ENCODE measurements around the gene CERS6. TPM values are rescaled to one million over a fixed set of nuclear protein-coding genes. Genes with fewer than 3 reads are reported as not detected.

CERS6 gene
- total and polyA plus RNA-seq, 2 of the 8 experiments (the other 6 are each of a cell fraction or from before 2014, with no cell fraction given) = 6.8 to 28.2 TPM

DNA sequence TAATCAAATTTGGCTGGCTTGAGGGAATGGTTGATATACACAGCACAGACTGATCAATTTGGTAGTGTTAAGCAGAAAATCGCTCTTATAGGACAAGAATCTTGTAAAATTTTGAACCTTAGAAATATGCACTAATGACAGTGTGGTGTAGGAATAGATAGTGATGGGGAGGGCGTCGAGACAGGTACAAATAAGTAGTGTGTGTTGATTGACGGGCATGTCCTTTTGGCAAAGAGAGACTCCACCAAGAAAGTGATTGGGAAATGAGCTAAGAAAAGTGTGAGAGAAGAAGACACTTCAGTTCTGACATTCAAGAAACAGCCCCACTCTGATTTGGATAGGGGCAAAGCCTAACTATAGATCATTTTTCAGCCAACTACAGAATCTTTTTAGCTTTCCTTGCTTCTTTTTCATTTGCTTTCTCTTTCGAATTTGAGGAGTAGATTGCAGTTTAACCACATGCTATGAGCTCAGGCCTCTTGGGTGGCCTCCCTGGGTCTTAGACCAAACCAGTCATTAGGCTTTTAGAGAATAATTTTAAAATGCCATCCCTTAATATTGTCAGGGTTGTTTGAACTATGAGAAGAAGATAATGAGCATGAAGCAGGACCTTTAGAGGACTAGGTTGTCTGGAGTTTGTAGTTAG, 127.1 kb downstream of the CERS6 start:
- Histone ChIP-seq H3K79me2 (ENCODE audit: control insufficient read depth in 1 of 2, insufficient read depth in 2 of 2, low read length in 2 of 2) (peaks cover 0 to 9% of the 10 kb centered on the region in 2 experiments; a peak in 2 of 4 replicates), H3K36me3 (ENCODE audit: control insufficient read depth in 2 of 4, insufficient read depth in 4 of 4, low read length in 3 of 4) (no peaks in the 10 kb centered on the region), H4K91ac (replicated peaks; ENCODE audit: insufficient read length, low read length) (no peak overlapping the region), H3K23ac (ENCODE audit: insufficient read length) (no peak overlapping the region), H3K18ac (ENCODE audit: extremely low read depth, low read length) (no peak overlapping the region), H2BK5ac (ENCODE audit: low read depth, low read length) (no peak overlapping the region), H2BK15ac (ENCODE audit: low read length) (no peak overlapping the region), H3K27ac (ENCODE audit: low read depth, low read length) (no peak overlapping the region), H2BK12ac (ENCODE audit: low read depth, low read length) (no peak overlapping the region), H3K27me3 (replicated peaks in 1 of 4; ENCODE audit: control insufficient read depth in 3 of 4, extremely low read depth in 1 of 4, insufficient read depth in 3 of 4, low read length in 3 of 4) (no peaks in the 10 kb centered on the region), H3K23me2 (ENCODE audit: low read depth, low read length) (no peaks in the 10 kb centered on the region; the same call in 1 of the 2 replicates), H2AK5ac (ENCODE audit: low read depth, low read length) (no peak overlapping the region), H3K14ac (ENCODE audit: insufficient read length) (no peak overlapping the region), H2BK120ac (replicated peaks; ENCODE audit: low read depth, low read length) (no peak overlapping the region), H4K8ac (ENCODE audit: extremely low read depth, insufficient read depth, low read length) (no peak overlapping the region), H3K9ac (replicated peaks in 1 of 4; ENCODE audit: extremely low read depth in 1 of 4, low read depth in 3 of 4, low read length in 3 of 4) (no peak overlapping the region), H4K5ac (ENCODE audit: insufficient read length, low read depth, low read length) (no peak overlapping the region), H3K9me3 (ENCODE audit: insufficient read depth in 2 of 2, low read depth in 1 of 2, low read length in 1 of 2) (no peaks in the 10 kb centered on the region; a peak in 1 of 4 replicates), H3K4me3 (ENCODE audit: extremely low read depth in 1 of 4, insufficient read depth in 2 of 4, low read depth in 3 of 4, low read length in 4 of 4) (no peak overlapping the region), H3K4me1 (replicated peaks in 1 of 4; ENCODE audit: control insufficient read depth in 3 of 4, insufficient read depth in 4 of 4, low read length in 3 of 4) (peaks cover 0 to 4% (median 0%) of the 10 kb centered on the region in 4 experiments; a peak in 2 of 7 replicates), H3K79me1 (ENCODE audit: low read depth, low read length) (no peaks in the 10 kb centered on the region; the same call in 1 of the 2 replicates), H2BK20ac (ENCODE audit: low read length) (no peak overlapping the region), H3K56ac (replicated peaks; ENCODE audit: insufficient read length, low read depth, low read length) (no peak overlapping the region), H3K4ac (replicated peaks; ENCODE audit: insufficient read length, low read depth, low read length) (no peak overlapping the region), H3K4me2 (ENCODE audit: insufficient read depth in 1 of 2, low read depth in 2 of 2, low read length in 2 of 2) (no peak overlapping the region), H2AFZ (ENCODE audit: low read length) (no peak overlapping the region), H4K20me1 (replicated peaks in 1 of 2; ENCODE audit: control insufficient read depth in 1 of 2, insufficient read depth in 2 of 2, low read length in 2 of 2) (no peaks in the 10 kb centered on the region)
- FAIRE-seq (no peak), DNase-seq (ENCODE audit: low read depth in 1 of 2, low spot score in 2 of 2) (no peak)
- WGBS, 2 experiments (ENCODE audit: extremely low coverage in 1 of 2, insufficient coverage in 1 of 2, insufficient read length in 1 of 2, insufficient replicate concordance in 2 of 2, low coverage in 1 of 2, low lambda C conversion rate in 2 of 2, missing lambda C conversion rate in 1 of 2) = 87 to 100% methylated on average over 3 to 5 of the region's 5 CpGs
- CTCF ChIA-PET (ENCODE audit: partially characterized antibody) = interaction anchor here (2.4 kb wide), 1 partner anchor 12 kb away, joined by 5 read pairs; no protein-coding TSS in a partner anchor
- POLR2A ChIA-PET (ENCODE audit: partially characterized antibody) = no interaction called here
- TF ChIP-seq POU5F1 (IDR thresholded peaks at IDR 0.05; ENCODE audit: low read depth, low read length) (no peak), SAP30 (IDR thresholded peaks at IDR 0.05; ENCODE audit: insufficient read depth, insufficient replicate concordance, low read length) (no peak), SIX5 (IDR thresholded peaks at IDR 0.05; ENCODE audit: low read depth, low read length) (no peak), YY1 (IDR thresholded peaks at IDR 0.05; ENCODE audit: low read depth, low read length) (no peak), SP2 (IDR thresholded peaks at IDR 0.05; ENCODE audit: low read length) (no peak), SP1 (IDR thresholded peaks at IDR 0.05; ENCODE audit: low read depth, low read length) (no peak), GABPA (IDR thresholded peaks at IDR 0.05; ENCODE audit: borderline replicate concordance, insufficient read depth, low read length) (no peak), SP4 (IDR thresholded peaks at IDR 0.05; ENCODE audit: low read length) (no peak), PHF8 (conservative IDR thresholded peaks at IDR 0.05; ENCODE audit: low read depth, low read length) (no peak), RNF2 (IDR thresholded peaks at IDR 0.05; ENCODE audit: borderline replicate concordance, low read depth, low read length, missing control alignments, poor library complexity, severe bottlenecking) (no peak), CHD2 (IDR thresholded peaks at IDR 0.05; ENCODE audit: low read length) (no peak), MAFK (IDR thresholded peaks at IDR 0.05; ENCODE audit: low read depth, low read length) (no peak)
- TF ChIP-seq, protein P1, sequence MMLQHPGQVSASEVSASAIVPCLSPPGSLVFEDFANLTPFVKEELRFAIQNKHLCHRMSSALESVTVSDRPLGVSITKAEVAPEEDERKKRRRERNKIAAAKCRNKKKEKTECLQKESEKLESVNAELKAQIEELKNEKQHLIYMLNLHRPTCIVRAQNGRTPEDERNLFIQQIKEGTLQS (IDR thresholded peaks at IDR 0.05; ENCODE audit: insufficient read depth, low read depth, low read length) = no peak
